ENCODE measurements around the gene RAPGEF1.

RAPGEF1 gene

DNA sequence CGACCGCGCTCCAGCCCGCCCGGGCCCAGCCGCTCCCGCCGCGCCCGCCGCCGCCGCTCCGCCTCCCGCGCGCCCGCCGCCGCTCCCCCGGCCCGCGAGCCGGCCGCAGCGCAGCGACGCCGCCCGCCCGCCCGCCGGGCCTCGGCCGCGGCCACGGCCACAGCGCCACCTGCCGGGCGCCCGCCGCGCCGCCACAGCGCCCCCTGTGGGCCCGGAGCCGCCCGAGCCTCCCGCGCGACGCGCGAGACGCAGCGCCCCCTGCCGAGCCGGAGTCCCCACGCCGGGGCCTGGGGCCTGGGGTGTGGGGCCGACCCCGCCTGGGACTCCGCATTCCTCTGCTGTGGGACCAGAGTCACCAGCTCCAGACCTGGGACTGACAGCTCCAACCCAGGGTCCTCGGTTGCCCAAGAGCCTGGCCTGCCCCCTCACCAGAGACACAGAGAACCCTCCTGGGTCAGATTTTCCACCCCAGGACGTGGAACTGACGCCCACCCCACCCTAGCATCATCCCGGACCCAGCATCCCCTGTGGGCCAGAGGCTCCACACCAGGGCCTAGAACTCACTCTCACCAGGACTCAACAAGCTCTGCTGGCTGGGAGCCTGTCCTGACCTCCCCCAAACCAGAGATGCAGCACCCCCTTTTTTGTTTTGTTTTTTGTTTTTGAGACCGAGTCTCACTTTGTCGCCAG lies at the start of gene RAPGEF1:
Gene RAPGEF1 (minus strand): TSS at position 118 of the 690 bp plus-strand sequence. CDS start 246 bp downstream, outside the sequence.
- peak within 1 kb of the TSS; percentile 87 for H3K4me3 ChIP-seq (ENCODE audit: low read depth, low read length)
- peak; percentile 79 for TF ChIP-seq CTCF (IDR thresholded peaks at IDR 0.05; ENCODE audit: low read depth, low read length, missing control alignments)
- no peak for DNase-seq (ENCODE audit: low read depth)

GRCh38 chr9:131788851-131789250 lies 49.0 kb upstream of the RAPGEF1 start:
- DNase-seq (ENCODE audit: low read depth) = no peak
- no peak overlapping the region for H3K4me3 ChIP-seq (ENCODE audit: low read depth, low read length)
- TF ChIP-seq CTCF (IDR thresholded peaks at IDR 0.05; ENCODE audit: low read depth, low read length, missing control alignments) = no peak

- DNase-seq (ENCODE audit: low read depth) = no peak
- no peak for TF ChIP-seq CTCF (IDR thresholded peaks at IDR 0.05; ENCODE audit: low read depth, low read length, missing control alignments)
- H3K4me3 ChIP-seq (ENCODE audit: low read depth, low read length) = no peak overlapping the region
Measured at GRCh38 chr9:131787838-131788237, 48.0 kb upstream of the RAPGEF1 start.

DNA sequence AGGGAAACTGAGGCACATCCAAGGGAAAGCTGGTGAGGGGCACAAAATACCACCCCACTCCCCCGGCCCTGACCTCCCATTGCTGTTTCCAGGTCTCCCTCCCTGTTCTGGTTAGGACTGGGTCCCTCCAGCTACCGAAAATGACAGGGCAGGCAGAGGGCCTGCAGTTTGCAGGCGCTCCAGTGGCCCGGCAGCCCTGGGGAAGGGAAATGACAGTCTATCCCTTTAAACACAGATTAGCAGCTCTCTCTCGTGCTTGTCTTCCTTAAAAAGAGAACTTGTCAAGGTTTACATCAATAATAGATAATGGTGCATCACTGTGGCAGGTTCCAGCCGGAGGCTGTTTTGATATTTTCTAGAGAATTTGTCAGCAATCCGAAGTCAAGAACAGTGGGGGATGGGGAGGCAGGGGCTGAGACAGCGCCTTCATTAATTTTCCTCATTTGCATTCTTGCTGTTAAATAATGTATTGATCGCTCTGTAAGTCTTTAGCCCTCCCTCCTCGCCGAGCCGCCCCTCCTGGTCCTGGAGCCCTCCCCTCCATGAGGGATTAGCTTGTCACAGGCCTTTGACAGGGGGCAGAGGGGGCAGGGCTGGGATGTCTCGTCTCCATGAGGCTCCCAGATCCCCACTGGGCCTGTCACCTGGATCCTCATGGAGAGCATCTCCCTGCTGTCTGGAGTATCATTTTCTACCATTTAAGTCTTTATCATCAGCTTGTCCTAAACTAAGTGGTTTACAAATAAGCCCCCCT lies 45.0 kb upstream of the RAPGEF1 start:
- H3K4me3 ChIP-seq (ENCODE audit: low read depth, low read length) = no peak overlapping the region
- no peak for TF ChIP-seq CTCF (IDR thresholded peaks at IDR 0.05; ENCODE audit: low read depth, low read length, missing control alignments)
- no peak for DNase-seq (ENCODE audit: low read depth)

- DNase-seq (ENCODE audit: low read depth) = no peak
- H3K4me3 ChIP-seq (ENCODE audit: low read depth, low read length) = no peak overlapping the region
- no peak for TF ChIP-seq CTCF (IDR thresholded peaks at IDR 0.05; ENCODE audit: low read depth, low read length, missing control alignments)
Measured at GRCh38 chr9:131781069-131781468, 41.2 kb upstream of the RAPGEF1 start.

DNA sequence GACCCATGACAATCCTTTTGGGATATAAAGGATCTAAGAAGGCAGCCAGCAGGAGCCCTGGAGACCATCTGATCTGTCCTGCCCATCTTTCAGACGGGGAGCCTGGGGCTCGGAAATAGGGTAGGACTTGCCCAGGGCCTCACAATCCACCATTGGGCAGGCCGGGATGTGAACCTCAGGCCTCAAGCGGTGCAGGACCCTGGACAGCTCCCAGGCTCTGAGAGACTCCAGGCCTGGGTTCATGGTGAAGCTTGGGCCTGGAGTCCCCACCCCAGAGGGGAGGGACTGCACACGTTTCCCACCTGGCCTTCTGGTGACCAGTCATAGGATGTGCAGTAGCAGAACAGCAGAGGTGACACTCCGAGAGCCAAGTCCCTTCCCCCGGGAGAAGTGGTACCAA lies 36.6 kb upstream of the RAPGEF1 start:
- no peak overlapping the region for H3K4me3 ChIP-seq (ENCODE audit: low read depth, low read length)
- no peak for DNase-seq (ENCODE audit: low read depth)
- no peak for TF ChIP-seq CTCF (IDR thresholded peaks at IDR 0.05; ENCODE audit: low read depth, low read length, missing control alignments)
